Daoy (cell line): ENCODE data around the gene MAML3. TPM values are rescaled to one million over a fixed set of nuclear protein-coding genes. Genes with fewer than 3 reads are reported as not detected.

Experiments used
- DNase-seq: peaks from one replicate; pipeline ENCODE4 v3.0.0-alpha.2; 2015; ENCODE audit warnings: low read depth
- total RNA-seq: library from RNA; depleted of rRNA; stranded (reverse); fragments of >200 nt; shearing (Covaris generic); gene quantifications from 2 replicates; pipeline ENCODE4 v1.2.3, GENCODE V29; 2014

MAML3 gene
- total RNA-seq, 1 experiment from 2014 or later = 2.7 TPM

GRCh38 chr4:139843641-139844040 lies 310.3 kb downstream of the MAML3 start:
- no peak for DNase-seq

DNA sequence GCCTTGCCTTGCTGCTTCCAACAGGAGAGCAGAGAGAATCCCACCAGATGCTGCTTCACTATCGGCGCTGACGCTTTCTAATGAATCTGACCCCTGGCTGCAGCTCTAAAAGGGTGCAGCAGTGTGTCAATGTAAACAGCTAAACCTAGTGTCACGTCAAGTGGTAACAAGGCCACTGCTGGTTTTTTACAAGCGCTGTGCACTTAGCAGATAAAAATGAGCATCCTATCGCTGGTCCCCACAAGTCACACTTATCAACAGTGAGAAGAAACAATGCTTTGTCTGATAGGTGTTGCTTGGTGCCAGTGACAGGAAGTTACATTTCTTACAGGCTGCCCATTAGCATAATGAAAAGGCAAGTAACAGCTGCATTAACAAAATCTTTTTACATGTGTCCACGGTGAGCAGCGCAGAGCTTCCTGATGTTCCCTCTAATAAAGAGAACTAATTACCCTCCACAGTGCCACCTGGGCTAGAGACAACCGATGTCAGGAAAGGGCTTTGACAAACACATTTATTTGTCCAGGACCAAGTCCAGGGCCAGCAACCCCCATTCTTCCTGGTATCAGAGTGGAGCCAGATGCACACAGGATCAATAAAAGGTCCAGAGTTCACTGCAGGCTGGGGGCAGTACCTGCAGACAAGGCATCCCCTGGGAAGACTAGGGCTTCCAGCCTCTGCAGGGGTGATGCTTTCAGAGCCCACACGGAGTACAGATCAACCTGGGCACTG lies 312.4 kb downstream of the MAML3 start:
- no peak for DNase-seq

GRCh38 chr4:139840773-139841172 lies 313.2 kb downstream of the MAML3 start:
- DNase-seq = no peak

DNA sequence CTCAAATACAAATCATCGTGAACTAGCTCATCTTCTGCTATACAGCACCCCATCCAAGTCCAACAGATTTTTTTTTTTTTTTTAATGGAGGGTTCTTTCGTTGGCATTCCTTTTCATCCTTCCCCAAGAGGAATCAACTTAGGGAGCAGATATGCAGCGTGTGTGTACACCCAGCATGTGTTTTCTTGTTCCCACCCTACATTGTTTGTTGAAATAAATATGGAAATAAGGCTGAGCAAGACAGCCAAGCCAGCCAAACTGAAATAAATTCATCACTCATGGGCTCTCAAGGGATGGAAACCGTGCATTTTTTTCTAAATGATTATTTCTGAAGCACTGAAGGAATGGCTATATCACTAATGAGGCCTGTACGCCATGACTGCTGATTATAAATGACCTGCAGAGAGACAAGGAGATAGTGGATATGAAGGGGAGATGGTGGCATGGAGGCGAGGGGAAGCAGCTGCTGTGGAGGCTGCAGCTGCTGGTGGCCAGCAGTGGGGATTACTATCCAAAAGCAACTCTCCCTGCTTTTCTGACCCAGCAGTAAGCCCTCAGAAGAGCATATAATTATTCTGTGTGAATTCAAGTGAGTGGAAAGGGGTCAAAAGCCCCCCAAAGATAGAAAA lies 314.5 kb downstream of the MAML3 start:
- no peak for DNase-seq

GRCh38 chr4:139838811-139839210 lies 315.2 kb downstream of the MAML3 start:
- DNase-seq = no peak

- no peak for DNase-seq
Observed at GRCh38 chr4:139834981-139835391, 319.0 kb downstream of the MAML3 start.

GRCh38 chr4:139834226-139834662 lies 319.7 kb downstream of the MAML3 start:
- DNase-seq = no peak

GRCh38 chr4:139833151-139833910 lies 320.7 kb downstream of the MAML3 start:
- no peak for DNase-seq

GRCh38 chr4:139828966-139829664 lies 324.9 kb downstream of the MAML3 start:
- DNase-seq = no peak

DNA sequence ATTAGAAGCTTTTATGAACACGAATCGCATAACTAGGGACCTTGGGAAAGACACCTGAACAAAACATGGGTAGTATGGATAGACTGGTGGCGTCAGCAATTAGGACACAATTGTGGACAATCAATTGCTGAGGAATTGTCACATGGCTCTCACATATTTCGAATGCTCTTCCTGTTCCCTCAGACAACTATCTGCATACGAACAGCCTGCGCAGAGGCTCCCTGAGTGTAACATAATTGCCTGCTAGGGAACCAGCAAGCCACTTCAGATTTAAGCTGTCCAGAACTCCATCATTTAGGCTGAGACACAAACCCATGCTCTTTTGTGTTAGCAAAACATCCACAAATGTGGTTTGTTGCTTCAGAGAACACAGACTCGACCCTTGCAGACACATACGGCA lies 327.6 kb downstream of the MAML3 start:
- DNase-seq = no peak

GRCh38 chr4:139825523-139826014 lies 328.4 kb downstream of the MAML3 start:
- no peak for DNase-seq

DNA sequence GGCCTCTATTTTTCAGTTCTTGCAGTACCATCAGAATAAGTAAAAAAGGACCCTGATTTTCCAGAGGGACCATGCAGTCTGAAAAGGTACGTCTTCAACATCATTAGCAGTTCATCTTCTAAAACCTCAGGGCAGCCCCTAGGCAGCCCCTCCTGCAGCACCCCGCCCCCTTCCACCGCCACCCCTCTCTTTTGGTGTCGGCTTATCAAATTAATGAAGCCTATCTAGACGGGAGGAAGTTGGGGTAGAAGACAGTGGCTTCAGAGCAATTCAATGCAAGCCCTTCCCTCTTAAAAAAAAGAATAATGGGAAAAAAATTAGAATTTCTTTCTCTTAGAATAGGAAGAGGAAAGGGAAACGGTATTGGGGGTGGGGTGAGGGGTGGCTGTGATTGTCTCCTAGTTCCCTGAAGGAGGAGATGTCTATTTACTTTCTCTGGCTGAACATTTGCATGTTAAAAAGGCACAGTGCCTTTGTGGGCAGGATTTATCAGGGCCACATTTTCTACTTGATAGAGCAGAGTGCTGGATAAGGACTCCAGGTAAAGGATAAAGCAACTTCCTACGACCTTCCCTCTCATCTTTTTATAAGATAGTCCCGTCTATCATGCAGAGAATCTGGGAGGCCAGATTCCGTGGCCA lies 329.0 kb downstream of the MAML3 start:
- no peak for DNase-seq

- DNase-seq = no peak
Observed at GRCh38 chr4:139823746-139824145, 330.2 kb downstream of the MAML3 start.

GRCh38 chr4:139823345-139823744 lies 330.6 kb downstream of the MAML3 start:
- no peak for DNase-seq

GRCh38 chr4:139822391-139822790 lies 331.6 kb downstream of the MAML3 start:
- no peak for DNase-seq

DNA sequence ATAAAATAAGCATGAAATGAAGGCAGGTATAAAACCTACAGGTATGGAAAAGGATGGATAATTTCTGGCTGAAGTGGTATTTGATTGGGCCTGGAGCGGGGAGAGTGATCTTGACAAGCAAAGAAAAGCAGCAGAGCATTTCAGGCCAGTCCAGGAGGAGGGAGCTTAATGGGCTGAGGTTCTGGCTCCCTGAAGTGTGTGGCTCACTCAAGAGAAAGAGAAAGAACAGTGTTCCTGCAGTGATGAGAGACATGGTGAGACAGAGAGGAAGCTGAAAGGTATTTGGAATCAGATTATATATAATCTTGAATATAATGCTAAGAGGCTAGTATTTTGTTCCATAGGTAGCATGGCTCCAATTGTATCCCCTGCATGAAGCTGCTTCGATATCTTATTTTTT lies 334.9 kb downstream of the MAML3 start:
- no peak for DNase-seq

- DNase-seq = no peak
Observed at GRCh38 chr4:139817657-139818452, 336.1 kb downstream of the MAML3 start.

- peak; percentile 4 for DNase-seq
Observed at GRCh38 chr4:139816856-139817255, 337.1 kb downstream of the MAML3 start.

- DNase-seq = peak; percentile 59
Observed at GRCh38 chr4:139815778-139816601, 338.0 kb downstream of the MAML3 start.
